Measurements from ENCODE around the gene RNASEL. TPM values are rescaled to one million over a fixed set of nuclear protein-coding genes. Genes with fewer than 3 reads are reported as not detected.

Gene RNASEL
- total and polyA plus RNA-seq, 2 of the 13 experiments (the other 11 are each of a cell fraction or from before 2014, with no cell fraction given): 0.05 to 0.20 TPM

DNA sequence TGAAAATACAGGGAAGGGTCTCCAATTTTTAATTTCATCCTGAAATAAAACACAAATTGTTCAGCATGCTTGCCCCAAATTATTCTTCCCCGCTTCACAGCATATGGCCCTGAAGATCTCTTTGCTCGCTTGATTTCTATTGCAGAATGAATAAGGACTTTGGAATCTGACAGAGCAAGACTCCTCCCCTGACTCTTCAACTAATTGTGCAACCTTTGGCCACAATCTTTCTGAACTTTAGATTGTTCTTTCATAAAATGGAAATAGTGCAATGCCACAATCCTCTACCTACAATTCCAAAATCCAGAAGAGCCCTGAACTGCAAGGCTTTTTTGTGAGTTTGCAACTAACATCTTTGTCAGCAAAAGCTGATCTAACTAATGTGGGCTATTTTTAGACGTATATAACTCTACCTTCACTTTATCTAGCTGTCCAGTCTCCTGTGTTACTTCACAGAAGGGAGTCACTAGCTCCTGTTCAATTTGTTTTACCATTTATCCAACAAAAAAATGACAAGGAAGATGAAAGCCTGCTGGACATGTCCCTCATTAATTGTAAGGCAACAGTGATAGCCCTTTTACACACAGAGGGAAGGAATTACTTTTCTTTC lies 13.4 kb downstream of the RNASEL start (continued):
- TF ChIP-seq ZNF142 (CRISPR knock-in tag; IDR thresholded peaks at IDR 0.05) (no peak), MAFF (IDR thresholded peaks at IDR 0.05; ENCODE audit: low read depth, low read length) (no peak), SP5 (CRISPR knock-in tag; IDR thresholded peaks at IDR 0.05; ENCODE audit: borderline replicate concordance, low read depth) (0 out of 2 replicates have a peak, but pooled peaks have one; percentile 16), SETDB1 (CRISPR knock-in tag; IDR thresholded peaks at IDR 0.05; ENCODE audit: borderline replicate concordance) (no peak), CEBPB (IDR thresholded peaks at IDR 0.05; ENCODE audit: borderline replicate concordance, low read depth, low read length) (peak; percentile 91), ZC3H13 (CRISPR knock-in tag; IDR thresholded peaks at IDR 0.05) (no peak), SMAD3 (CRISPR knock-in tag; IDR thresholded peaks at IDR 0.05) (no peak), UBTF (CRISPR knock-in tag; IDR thresholded peaks at IDR 0.05) (no peak), ZNF207 (IDR thresholded peaks at IDR 0.05; ENCODE audit: borderline replicate concordance) (no peak), ATF7-NPFF (CRISPR knock-in tag; IDR thresholded peaks at IDR 0.05; ENCODE audit: low read depth) (no peak), ISL2 (CRISPR knock-in tag; IDR thresholded peaks at IDR 0.05) (no peak)
- TF ChIP-seq, protein P1, sequence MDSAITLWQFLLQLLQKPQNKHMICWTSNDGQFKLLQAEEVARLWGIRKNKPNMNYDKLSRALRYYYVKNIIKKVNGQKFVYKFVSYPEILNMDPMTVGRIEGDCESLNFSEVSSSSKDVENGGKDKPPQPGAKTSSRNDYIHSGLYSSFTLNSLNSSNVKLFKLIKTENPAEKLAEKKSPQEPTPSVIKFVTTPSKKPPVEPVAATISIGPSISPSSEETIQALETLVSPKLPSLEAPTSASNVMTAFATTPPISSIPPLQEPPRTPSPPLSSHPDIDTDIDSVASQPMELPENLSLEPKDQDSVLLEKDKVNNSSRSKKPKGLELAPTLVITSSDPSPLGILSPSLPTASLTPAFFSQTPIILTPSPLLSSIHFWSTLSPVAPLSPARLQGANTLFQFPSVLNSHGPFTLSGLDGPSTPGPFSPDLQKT (CRISPR knock-in tag; IDR thresholded peaks at IDR 0.05; ENCODE audit: borderline replicate concordance): no peak
- TF ChIP-seq, protein P2, sequence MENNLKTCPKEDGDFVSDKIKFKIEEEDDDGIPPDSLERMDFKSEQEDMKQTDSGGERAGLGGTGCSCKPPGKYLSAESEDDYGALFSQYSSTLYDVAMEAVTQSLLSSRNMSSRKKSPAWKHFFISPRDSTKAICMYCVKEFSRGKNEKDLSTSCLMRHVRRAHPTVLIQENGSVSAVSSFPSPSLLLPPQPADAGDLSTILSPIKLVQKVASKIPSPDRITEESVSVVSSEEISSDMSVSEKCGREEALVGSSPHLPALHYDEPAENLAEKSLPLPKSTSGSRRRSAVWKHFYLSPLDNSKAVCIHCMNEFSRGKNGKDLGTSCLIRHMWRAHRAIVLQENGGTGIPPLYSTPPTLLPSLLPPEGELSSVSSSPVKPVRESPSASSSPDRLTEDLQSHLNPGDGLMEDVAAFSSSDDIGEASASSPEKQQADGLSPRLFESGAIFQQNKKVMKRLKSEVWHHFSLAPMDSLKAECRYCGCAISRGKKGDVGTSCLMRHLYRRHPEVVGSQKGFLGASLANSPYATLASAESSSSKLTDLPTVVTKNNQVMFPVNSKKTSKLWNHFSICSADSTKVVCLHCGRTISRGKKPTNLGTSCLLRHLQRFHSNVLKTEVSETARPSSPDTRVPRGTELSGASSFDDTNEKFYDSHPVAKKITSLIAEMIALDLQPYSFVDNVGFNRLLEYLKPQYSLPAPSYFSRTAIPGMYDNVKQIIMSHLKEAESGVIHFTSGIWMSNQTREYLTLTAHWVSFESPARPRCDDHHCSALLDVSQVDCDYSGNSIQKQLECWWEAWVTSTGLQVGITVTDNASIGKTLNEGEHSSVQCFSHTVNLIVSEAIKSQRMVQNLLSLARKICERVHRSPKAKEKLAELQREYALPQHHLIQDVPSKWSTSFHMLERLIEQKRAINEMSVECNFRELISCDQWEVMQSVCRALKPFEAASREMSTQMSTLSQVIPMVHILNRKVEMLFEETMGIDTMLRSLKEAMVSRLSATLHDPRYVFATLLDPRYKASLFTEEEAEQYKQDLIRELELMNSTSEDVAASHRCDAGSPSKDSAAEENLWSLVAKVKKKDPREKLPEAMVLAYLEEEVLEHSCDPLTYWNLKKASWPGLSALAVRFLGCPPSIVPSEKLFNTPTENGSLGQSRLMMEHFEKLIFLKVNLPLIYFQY (CRISPR knock-in tag; IDR thresholded peaks at IDR 0.05; ENCODE audit: borderline replicate concordance): no peak
